Measurements from ENCODE around the gene NOA1. TPM values are rescaled to one million over a fixed set of nuclear protein-coding genes. Genes with fewer than 3 reads are reported as not detected.

Gene NOA1
- total RNA-seq, 2 donors from 2014 or later: 26.9 to 28.1 TPM

- Histone ChIP-seq H3K4me1 (no peaks in the 10 kb centered on the region), H3K27ac (no peak overlapping the region), H3K9ac (ENCODE audit: low read depth in 2 of 2, low read length in 2 of 2) (no peak overlapping the region), H3K27me3 (no peaks in the 10 kb centered on the region), H3K9me3 (no peaks in the 10 kb centered on the region), H3K4me3 (no peak overlapping the region), H3K36me3 (peaks cover 7% of the 10 kb centered on the region)
- DNase-seq: no peak
- intact Hi-C loops (cut with DNase I): no loop called here
- no peak for TF ChIP-seq CTCF (IDR thresholded peaks at IDR 0.05)
These were observed 22.3 kb upstream of the NOA1 start for GRCh38 chr4:56999751-57000150.

GRCh38 chr4:56995525-56995924 lies 18.1 kb upstream of the NOA1 start:
- peak; percentile 27 for DNase-seq
- Histone ChIP-seq H3K9me3 (no peaks in the 10 kb centered on the region), H3K9ac (ENCODE audit: low read depth in 2 of 2, low read length in 2 of 2) (no peak overlapping the region), H3K27ac (no peak overlapping the region), H3K27me3 (no peaks in the 10 kb centered on the region), H3K4me3 (no peak overlapping the region), H3K36me3 (peaks cover 5% of the 10 kb centered on the region), H3K4me1 (no peaks in the 10 kb centered on the region)
- TF ChIP-seq CTCF (IDR thresholded peaks at IDR 0.05): no peak
- intact Hi-C loops (cut with DNase I): no loop called here

- Histone ChIP-seq H3K9ac (ENCODE audit: low read depth in 2 of 2, low read length in 2 of 2) (no peak overlapping the region), H3K9me3 (no peaks in the 10 kb centered on the region), H3K27me3 (no peaks in the 10 kb centered on the region), H3K27ac (no peak overlapping the region), H3K4me1 (no peaks in the 10 kb centered on the region), H3K4me3 (no peak overlapping the region), H3K36me3 (peaks cover 20% of the 10 kb centered on the region)
- intact Hi-C loops (cut with DNase I): no loop called here
- DNase-seq: no peak
- no peak for TF ChIP-seq CTCF (IDR thresholded peaks at IDR 0.05)
These were observed 12.9 kb upstream of the NOA1 start for GRCh38 chr4:56990109-56990905.

- no peak for DNase-seq
- Histone ChIP-seq H3K27me3 (no peaks in the 10 kb centered on the region), H3K4me3 (no peak overlapping the region), H3K9ac (ENCODE audit: low read depth in 2 of 2, low read length in 2 of 2) (no peak overlapping the region), H3K4me1 (no peaks in the 10 kb centered on the region), H3K9me3 (no peaks in the 10 kb centered on the region), H3K27ac (no peak overlapping the region), H3K36me3 (peaks cover 15% of the 10 kb centered on the region)
- no peak for TF ChIP-seq CTCF (IDR thresholded peaks at IDR 0.05)
- intact Hi-C loops (cut with DNase I): no loop called here
These were observed 9.5 kb upstream of the NOA1 start for GRCh38 chr4:56986952-56987351.

- no peak overlapping the region for H3K4me3 ChIP-seq
- H3K27ac ChIP-seq: no peak overlapping the region
- no peak for TF ChIP-seq CTCF (IDR thresholded peaks at IDR 0.05)
- no peak for DNase-seq
- no peaks in the 10 kb centered on the region for H3K9me3 ChIP-seq
- H3K36me3 ChIP-seq: peaks cover 15% of the 10 kb centered on the region
- H3K9ac ChIP-seq (ENCODE audit: low read depth in 2 of 2, low read length in 2 of 2): no peak overlapping the region
- H3K4me1 ChIP-seq: no peaks in the 10 kb centered on the region
- H3K27me3 ChIP-seq: no peaks in the 10 kb centered on the region
- intact Hi-C loops (cut with DNase I): no loop called here
These were observed 8.8 kb upstream of the NOA1 start for GRCh38 chr4:56986192-56986591.
